Activated naive CD4-positive, alpha-beta T cell treated with anti-CD3 and anti-CD28 coated beads, Interleukin-2, amount 50 U/mL, for 72 hours (primary cell): ENCODE measurements around the gene OR2T4. TPM values are rescaled to one million over a fixed set of nuclear protein-coding genes. Genes with fewer than 3 reads are reported as not detected.

ENCODE experiments used
- ATAC-seq, 2 donors: fragments of 150-1000 bp; cut with Tn5 transposase; 2 replicates each; pipeline ENCODE4 v1.10.0; 2021; ENCODE audit warnings: mild to moderate bottlenecking in 2 of 2, moderate library complexity in 2 of 2
- DNase-seq, 2 donors: peaks; one replicate each; pipeline ENCODE4 v3.0.0; 2021 to 2022; ENCODE audit warnings: low spot score in 2 of 2
- H3K27ac Mint-ChIP-seq, 2 donors: one replicate each; pipeline ENCODE4 v1.8.0; 2022; ENCODE audit warnings: mild to moderate bottlenecking in 2 of 2, mixed read lengths in 2 of 2
- H3K36me3 Mint-ChIP-seq, 2 donors: one replicate each; pipeline ENCODE4 v1.8.0; 2022; ENCODE audit warnings: mixed read lengths in 2 of 2
- H3K9me3 Mint-ChIP-seq, 2 donors: one replicate each; pipeline ENCODE4 v1.8.0; 2022; ENCODE audit warnings: mixed read lengths in 2 of 2
- total RNA-seq, 2 donors: library from RNA; stranded (reverse); gene quantifications; one replicate each; pipeline ENCODE4 v1.2.3, GENCODE V29; 2022

The OR2T4 gene
- total RNA-seq = not detected

- ATAC-seq = no peak
- no peaks in the 10 kb centered on the region for H3K9me3 Mint-ChIP-seq
Observed at GRCh38 chr1:248361121-248361715, at the start of gene OR2T4. OR2T4 (plus strand) TSS chr1:248361665; CDS start chr1:248361665, 0 bp downstream.

GRCh38 chr1:248316796-248317195 is 44.7 kb upstream of the OR2T4 start:
- H3K9me3 Mint-ChIP-seq = peaks cover 17 to 28% of the 10 kb centered on the region in 2 donors
- no peak overlapping the region for H3K27ac Mint-ChIP-seq
- peaks cover 10 to 18% of the 10 kb centered on the region in 2 donors for H3K36me3 Mint-ChIP-seq
- DNase-seq = no peak
- no peak for ATAC-seq

More at GRCh38 chr1:248361121-248361715, at the start of gene OR2T4:
- H3K36me3 Mint-ChIP-seq = no peaks in the 10 kb centered on the region
- DNase-seq = no peak
- peak within 1 kb of the TSS in 1 of 2 donors; percentile 40 for H3K27ac Mint-ChIP-seq

GRCh38 chr1:248324468-248324867 is 37.0 kb upstream of the OR2T4 start, which contains the start of gene OR2M7:
OR2M7 (minus strand) TSS chr1:248324568; CDS start chr1:248324568, 0 bp downstream.
- H3K27ac Mint-ChIP-seq = no peak within 1 kb of the TSS
- DNase-seq (no peak), ATAC-seq (no peak)
- no peaks in the 10 kb centered on the region for H3K36me3 Mint-ChIP-seq
- H3K9me3 Mint-ChIP-seq = peaks cover 0 to 18% of the 10 kb centered on the region in 2 donors

- DNase-seq = no peak
- H3K9me3 Mint-ChIP-seq = no peaks in the 10 kb centered on the region
Observed at GRCh38 chr1:248343451-248343850, 18.0 kb upstream of the OR2T4 start.

GRCh38 chr1:248348475-248348874 is 13.0 kb upstream of the OR2T4 start, which contains the start of gene OR14C36:
OR14C36 (plus strand) TSS chr1:248348775; CDS start chr1:248348775, 0 bp downstream.
- no peaks in the 10 kb centered on the region for H3K36me3 Mint-ChIP-seq
- DNase-seq (no peak), ATAC-seq (no peak)
- H3K27ac Mint-ChIP-seq = no peak within 1 kb of the TSS
- H3K9me3 Mint-ChIP-seq = no peaks in the 10 kb centered on the region

More at GRCh38 chr1:248343451-248343850, 18.0 kb upstream of the OR2T4 start:
- H3K36me3 Mint-ChIP-seq = no peaks in the 10 kb centered on the region
- ATAC-seq = no peak
- H3K27ac Mint-ChIP-seq = no peak overlapping the region

GRCh38 chr1:248359415-248359814 is 2.0 kb upstream of the OR2T4 start:
- no peak for ATAC-seq
- no peaks in the 10 kb centered on the region for H3K9me3 Mint-ChIP-seq
- H3K36me3 Mint-ChIP-seq = no peaks in the 10 kb centered on the region
- DNase-seq = no peak
- H3K27ac Mint-ChIP-seq = no peak overlapping the region

GRCh38 chr1:248366609-248367008 is 5.1 kb downstream of the OR2T4 start:
- DNase-seq (no peak), ATAC-seq (no peak)
- Mint-ChIP-seq H3K9me3 (no peaks in the 10 kb centered on the region), H3K36me3 (no peaks in the 10 kb centered on the region), H3K27ac (no peak overlapping the region)

- no peaks in the 10 kb centered on the region for H3K36me3 Mint-ChIP-seq
- no peak for DNase-seq
- no peak for ATAC-seq
- H3K9me3 Mint-ChIP-seq = no peaks in the 10 kb centered on the region
- no peak overlapping the region for H3K27ac Mint-ChIP-seq
Observed at GRCh38 chr1:248372394-248372793, 10.9 kb downstream of the OR2T4 start.

- DNase-seq = no peak
- no peaks in the 10 kb centered on the region for H3K36me3 Mint-ChIP-seq
- H3K27ac Mint-ChIP-seq = no peak overlapping the region
- no peaks in the 10 kb centered on the region for H3K9me3 Mint-ChIP-seq
- no peak for ATAC-seq
Observed at GRCh38 chr1:248373761-248374160, 12.3 kb downstream of the OR2T4 start.

- no peaks in the 10 kb centered on the region for H3K36me3 Mint-ChIP-seq
- no peak for ATAC-seq
Observed at GRCh38 chr1:248375446-248375845, 14.0 kb downstream of the OR2T4 start, which contains the start of gene OR2T6. OR2T6 (plus strand) TSS chr1:248375746; CDS start chr1:248387609, 11,863 bp downstream.

GRCh38 chr1:248376916-248377315 is 15.5 kb downstream of the OR2T4 start:
- ATAC-seq (no peak), DNase-seq (no peak)
- no peaks in the 10 kb centered on the region for H3K9me3 Mint-ChIP-seq
- no peaks in the 10 kb centered on the region for H3K36me3 Mint-ChIP-seq
- H3K27ac Mint-ChIP-seq = no peak overlapping the region

More at GRCh38 chr1:248375446-248375845, 14.0 kb downstream of the OR2T4 start, which contains the start of gene OR2T6:
- Mint-ChIP-seq H3K27ac (no peak within 1 kb of the TSS), H3K9me3 (no peaks in the 10 kb centered on the region)
- no peak for DNase-seq

GRCh38 chr1:248380854-248381253 is 19.4 kb downstream of the OR2T4 start:
- Mint-ChIP-seq H3K9me3 (no peaks in the 10 kb centered on the region), H3K27ac (no peak overlapping the region), H3K36me3 (no peaks in the 10 kb centered on the region)
- DNase-seq (no peak), ATAC-seq (no peak)

GRCh38 chr1:248388426-248388825 is 27.0 kb downstream of the OR2T4 start:
- no peaks in the 10 kb centered on the region for H3K36me3 Mint-ChIP-seq
- H3K9me3 Mint-ChIP-seq = peaks cover 0 to 6% of the 10 kb centered on the region in 2 donors
- H3K27ac Mint-ChIP-seq = no peak overlapping the region
- no peak for ATAC-seq
- DNase-seq = no peak

GRCh38 chr1:248393050-248393449 is 31.6 kb downstream of the OR2T4 start:
- H3K9me3 Mint-ChIP-seq = no peaks in the 10 kb centered on the region
- H3K36me3 Mint-ChIP-seq = peaks cover 0 to 12% of the 10 kb centered on the region in 2 donors
- no peak for ATAC-seq
- DNase-seq = no peak
- no peak overlapping the region for H3K27ac Mint-ChIP-seq

GRCh38 chr1:248402748-248403147 is 41.3 kb downstream of the OR2T4 start, which contains the start of gene OR2T1:
OR2T1 (plus strand) TSS chr1:248403048; CDS start chr1:248406148, 3,100 bp downstream.
- peaks cover 3 to 4% of the 10 kb centered on the region in 2 donors for H3K9me3 Mint-ChIP-seq
- H3K27ac Mint-ChIP-seq = no peak within 1 kb of the TSS
- no peak for DNase-seq
- no peak for ATAC-seq
- no peaks in the 10 kb centered on the region for H3K36me3 Mint-ChIP-seq

- DNase-seq (no peak), ATAC-seq (no peak)
- Mint-ChIP-seq H3K27ac (no peak overlapping the region), H3K9me3 (peaks cover 4% of the 10 kb centered on the region in 2 donors), H3K36me3 (no peaks in the 10 kb centered on the region)
Observed at GRCh38 chr1:248404024-248404423, 42.6 kb downstream of the OR2T4 start.

GRCh38 chr1:248406721-248407692 is 45.5 kb downstream of the OR2T4 start:
- Mint-ChIP-seq H3K27ac (peak overlapping the region in 1 of 2 donors; percentile 63), H3K36me3 (peaks cover 0 to 7% of the 10 kb centered on the region in 2 donors), H3K9me3 (peaks cover 10 to 14% of the 10 kb centered on the region in 2 donors)
- DNase-seq (no peak), ATAC-seq (peak; percentile 16 to 86)
